OCI-M1 (cell line): ENCODE data around the gene IGFLR1.

ENCODE experiments used
- DNase-seq: peaks from one replicate; lab custom pipeline; 2025; lab: John Stamatoyannopoulos, UW

The IGFLR1 gene

GRCh38 chr19:35739275-35740107, 2.8 kb downstream of the IGFLR1 start:
- no peak for DNase-seq

- peak; percentile 33 for DNase-seq
Observed at GRCh38 chr19:35738887-35739229, 3.4 kb downstream of the IGFLR1 start.

- no peak for DNase-seq
Observed at GRCh38 chr19:35738021-35738886, 4.0 kb downstream of the IGFLR1 start.

GRCh38 chr19:35736913-35737886, 5.1 kb downstream of the IGFLR1 start:
- DNase-seq, result peak; percentile 28

GRCh38 chr19:35734889-35735288, 7.4 kb downstream of the IGFLR1 start:
- DNase-seq, result no peak

- no peak for DNase-seq
Observed at GRCh38 chr19:35734273-35734672, 8.0 kb downstream of the IGFLR1 start.

- no peak for DNase-seq
Observed at GRCh38 chr19:35733180-35734125, 8.8 kb downstream of the IGFLR1 start.

- no peak for DNase-seq
Observed at GRCh38 chr19:35732540-35733179, 9.6 kb downstream of the IGFLR1 start.

- no peak for DNase-seq
Observed at GRCh38 chr19:35731779-35732405, 10.4 kb downstream of the IGFLR1 start.

GRCh38 chr19:35731353-35731752, 10.9 kb downstream of the IGFLR1 start:
- no peak for DNase-seq

GRCh38 chr19:35730326-35730725, 11.9 kb downstream of the IGFLR1 start:
- no peak for DNase-seq

- no peak for DNase-seq
Observed at GRCh38 chr19:35729763-35730162, 12.5 kb downstream of the IGFLR1 start.

- no peak for DNase-seq
Observed at GRCh38 chr19:35729021-35729420, 13.2 kb downstream of the IGFLR1 start.

GRCh38 chr19:35727956-35728706, 14.1 kb downstream of the IGFLR1 start:
- no peak for DNase-seq

GRCh38 chr19:35727053-35727955, 14.9 kb downstream of the IGFLR1 start:
- DNase-seq, result no peak

- no peak for DNase-seq
Observed at GRCh38 chr19:35725216-35725861, 16.9 kb downstream of the IGFLR1 start.

- DNase-seq, result no peak
Observed at GRCh38 chr19:35724560-35724959, 17.7 kb downstream of the IGFLR1 start.
